HG03575 (cell line): ENCODE data around the gene SLC5A6.
"Not testable (repeated sequence)": the region's sequence is repeated elsewhere in the genome, so short reads cannot be mapped to it uniquely, and the experiment has no call there.

ENCODE experiments used
- ATAC-seq: cut with Tn5 transposase; IDR thresholded peaks from one replicate; pipeline ENCODE4 v1.9.1; 2021; ENCODE audit not compliant: unreplicated experiment, insufficient number of reproducible peaks, low FRiP score; ENCODE audit errors: extremely low read depth

The SLC5A6 gene

GRCh38 chr2:27185331-27186026 lies 26.6 kb downstream of the SLC5A6 start:
- ATAC-seq = no peak

GRCh38 chr2:27184115-27184514 lies 28.0 kb downstream of the SLC5A6 start:
- no peak for ATAC-seq

GRCh38 chr2:27182346-27182745 lies 29.7 kb downstream of the SLC5A6 start:
- ATAC-seq = no peak

- ATAC-seq = no peak
Measured at GRCh38 chr2:27179344-27180000, 32.6 kb downstream of the SLC5A6 start.

- no peak for ATAC-seq
Measured at GRCh38 chr2:27178469-27178868, 33.6 kb downstream of the SLC5A6 start.

GRCh38 chr2:27177441-27178351 lies 34.4 kb downstream of the SLC5A6 start:
- no peak for ATAC-seq

- ATAC-seq = not testable (repeated sequence)
Measured at GRCh38 chr2:27175781-27176180, 36.3 kb downstream of the SLC5A6 start.

GRCh38 chr2:27175330-27175729 lies 36.7 kb downstream of the SLC5A6 start:
- ATAC-seq = no peak

GRCh38 chr2:27174638-27175037 lies 37.4 kb downstream of the SLC5A6 start:
- ATAC-seq = no peak

GRCh38 chr2:27171351-27171848 lies 40.7 kb downstream of the SLC5A6 start:
- no peak for ATAC-seq

- no peak for ATAC-seq
Measured at GRCh38 chr2:27170581-27171337, 41.3 kb downstream of the SLC5A6 start.

GRCh38 chr2:27164960-27165763 lies 46.9 kb downstream of the SLC5A6 start:
- ATAC-seq = no peak

- no peak for ATAC-seq
Measured at GRCh38 chr2:27162151-27163121, 49.6 kb downstream of the SLC5A6 start.

GRCh38 chr2:27160191-27160590 lies 51.9 kb downstream of the SLC5A6 start:
- ATAC-seq = no peak

GRCh38 chr2:27159271-27159670 lies 52.8 kb downstream of the SLC5A6 start:
- no peak for ATAC-seq

- no peak for ATAC-seq
Measured at GRCh38 chr2:27158468-27158867, 53.6 kb downstream of the SLC5A6 start.

- no peak for ATAC-seq
Measured at GRCh38 chr2:27155069-27155520, 57.0 kb downstream of the SLC5A6 start.
